Fibroblast of gingiva (primary cell): ENCODE data around the gene PDCD7.
"Not testable (repeated sequence)": the region's sequence is repeated elsewhere in the genome, so short reads cannot be mapped to it uniquely, and the experiment has no call there.

Experiments
- DNase-seq: peaks from one replicate; pipeline ENCODE4 v3.0.0-alpha.2; 2011; ENCODE audit warnings: low read depth

Gene PDCD7

DNA sequence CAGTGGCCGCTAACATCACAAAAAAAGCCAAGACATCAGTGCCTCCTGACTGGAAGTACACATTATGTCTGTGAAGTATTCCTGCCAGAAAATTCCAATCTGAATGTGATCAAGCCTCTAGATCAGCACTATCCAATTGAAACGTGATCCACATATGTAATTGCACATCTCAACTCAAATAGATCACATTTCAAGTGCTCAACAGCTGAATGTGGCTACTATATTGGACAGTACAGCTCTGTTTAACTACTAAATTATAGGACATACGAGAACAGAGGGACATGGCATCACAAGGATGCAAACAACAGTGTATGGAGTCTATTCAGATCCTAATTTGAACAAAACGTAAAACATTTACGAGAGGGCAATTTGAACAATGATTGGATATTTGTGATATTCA, 18.1 kb downstream of the PDCD7 start:
- peak; percentile 13 for DNase-seq

DNA sequence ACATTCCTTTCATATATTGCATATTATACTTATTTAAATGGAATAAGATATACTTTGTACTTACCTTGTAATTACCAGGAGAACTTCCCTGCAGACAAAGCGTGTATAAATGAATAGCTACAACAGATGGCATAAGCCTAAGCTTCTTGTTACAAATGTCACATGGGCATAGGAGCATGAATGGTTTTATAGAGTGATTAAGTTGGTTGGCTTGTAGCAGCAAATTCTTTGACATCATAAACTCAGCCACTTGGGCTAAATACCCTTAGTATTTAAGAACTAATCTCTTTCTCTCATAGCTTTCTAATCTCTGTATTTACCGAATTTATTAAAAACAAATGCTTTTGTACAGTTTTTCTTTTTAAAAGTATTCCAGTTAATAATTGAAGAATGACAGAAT, 18.5 kb downstream of the PDCD7 start, which contains the start of gene UBAP1L:
Gene UBAP1L, minus strand, starts transcription at position 115 of the 400 bp plus-strand sequence. CDS start 8,985 bp downstream, outside the sequence.
- no peak for DNase-seq

DNA sequence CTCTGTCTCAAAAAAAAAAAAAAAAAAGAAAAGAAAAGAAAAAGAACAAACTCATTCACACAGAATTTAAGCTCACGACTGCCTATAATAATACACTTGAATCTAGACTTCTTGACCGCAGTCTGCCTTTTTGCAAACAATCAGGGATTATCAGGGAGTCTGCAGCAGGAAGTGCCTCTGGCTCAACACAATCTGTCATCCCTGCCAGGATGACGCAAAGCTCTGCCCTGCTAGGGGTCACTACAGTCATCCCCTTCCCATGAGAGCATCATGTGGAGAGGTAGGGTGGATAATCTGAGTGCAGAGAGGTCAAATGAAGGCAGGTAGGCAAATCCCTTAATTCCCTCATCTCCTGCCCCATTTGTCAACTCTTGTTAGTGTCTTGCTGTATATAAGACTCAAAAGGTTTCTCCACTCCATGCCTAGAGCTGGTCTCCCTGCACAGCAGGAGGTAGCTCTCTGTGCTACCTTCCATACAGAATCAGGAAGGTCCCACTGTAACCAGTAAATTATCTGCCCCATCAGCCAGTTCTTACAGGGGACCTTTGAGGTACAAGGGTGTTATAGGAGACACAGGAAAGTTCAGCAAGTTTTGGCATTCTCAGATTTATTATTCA, 22.8 kb downstream of the PDCD7 start:
- no peak for DNase-seq

DNA sequence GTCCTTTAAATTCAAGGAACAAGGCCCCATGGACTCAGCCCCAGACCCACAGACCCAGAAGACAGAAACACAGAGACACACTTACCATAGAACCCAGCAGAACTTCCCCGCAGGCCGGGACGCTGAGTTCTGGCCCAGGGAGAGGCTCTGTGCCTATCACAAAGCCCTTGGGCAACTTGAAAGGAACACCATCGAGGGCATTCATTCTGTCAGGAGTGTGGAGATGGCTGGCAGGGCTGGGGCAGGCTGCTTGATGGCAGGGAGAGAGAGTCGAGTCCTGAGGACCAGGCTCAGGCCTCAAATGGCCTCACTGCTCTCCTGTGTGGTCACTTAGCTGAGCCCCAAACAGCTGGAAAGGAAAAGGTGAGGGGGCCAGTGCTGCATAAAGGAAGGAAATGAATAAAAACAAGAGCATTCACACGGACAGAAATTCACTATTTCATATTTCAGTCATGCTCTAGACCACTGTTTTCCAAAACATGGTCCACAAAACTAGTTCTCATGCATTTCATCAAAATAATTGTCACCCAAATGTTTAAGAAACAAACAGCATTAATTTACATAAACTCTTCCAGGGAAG, 27.5 kb downstream of the PDCD7 start:
- DNase-seq: no peak

DNA sequence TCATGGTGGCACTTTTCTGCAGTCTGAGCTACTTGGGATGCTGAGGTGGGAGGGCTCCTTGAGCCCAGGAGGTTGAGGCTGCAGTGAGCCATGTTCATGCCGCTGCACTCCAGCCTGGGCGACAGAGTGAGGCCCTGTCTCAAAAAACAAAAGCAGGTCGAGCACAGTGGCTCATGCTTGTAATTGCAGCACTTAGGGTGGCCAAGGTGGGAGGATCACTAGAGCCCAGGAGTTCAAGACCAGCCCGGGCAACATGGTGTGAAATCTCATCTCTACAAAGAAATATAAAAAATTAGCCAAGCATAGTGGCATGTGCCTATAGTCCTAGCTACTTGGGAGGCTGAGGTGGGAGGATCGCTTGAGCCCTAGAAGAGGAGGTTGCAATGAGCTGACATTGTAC, 28.6 kb downstream of the PDCD7 start:
- no peak for DNase-seq

DNA sequence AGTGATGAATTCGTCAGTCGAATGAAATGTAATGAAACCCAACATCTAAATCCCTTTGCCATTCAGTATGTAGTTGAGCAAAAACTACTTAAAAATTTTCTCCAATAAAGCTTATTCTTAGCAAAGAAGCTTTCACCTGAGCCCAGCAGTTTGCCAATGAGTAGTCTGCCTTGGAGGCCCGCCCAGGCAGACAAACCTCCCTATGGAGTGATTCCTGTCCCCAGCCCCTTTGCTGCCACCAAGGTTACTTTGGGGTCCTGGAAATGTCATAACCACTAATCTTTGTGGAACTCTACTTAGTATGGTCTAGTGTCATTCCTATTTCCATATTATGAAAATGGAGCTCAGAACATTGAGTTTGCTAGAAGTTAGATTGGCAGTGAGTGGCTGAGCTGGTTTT, 30.7 kb downstream of the PDCD7 start:
- DNase-seq: no peak

DNA sequence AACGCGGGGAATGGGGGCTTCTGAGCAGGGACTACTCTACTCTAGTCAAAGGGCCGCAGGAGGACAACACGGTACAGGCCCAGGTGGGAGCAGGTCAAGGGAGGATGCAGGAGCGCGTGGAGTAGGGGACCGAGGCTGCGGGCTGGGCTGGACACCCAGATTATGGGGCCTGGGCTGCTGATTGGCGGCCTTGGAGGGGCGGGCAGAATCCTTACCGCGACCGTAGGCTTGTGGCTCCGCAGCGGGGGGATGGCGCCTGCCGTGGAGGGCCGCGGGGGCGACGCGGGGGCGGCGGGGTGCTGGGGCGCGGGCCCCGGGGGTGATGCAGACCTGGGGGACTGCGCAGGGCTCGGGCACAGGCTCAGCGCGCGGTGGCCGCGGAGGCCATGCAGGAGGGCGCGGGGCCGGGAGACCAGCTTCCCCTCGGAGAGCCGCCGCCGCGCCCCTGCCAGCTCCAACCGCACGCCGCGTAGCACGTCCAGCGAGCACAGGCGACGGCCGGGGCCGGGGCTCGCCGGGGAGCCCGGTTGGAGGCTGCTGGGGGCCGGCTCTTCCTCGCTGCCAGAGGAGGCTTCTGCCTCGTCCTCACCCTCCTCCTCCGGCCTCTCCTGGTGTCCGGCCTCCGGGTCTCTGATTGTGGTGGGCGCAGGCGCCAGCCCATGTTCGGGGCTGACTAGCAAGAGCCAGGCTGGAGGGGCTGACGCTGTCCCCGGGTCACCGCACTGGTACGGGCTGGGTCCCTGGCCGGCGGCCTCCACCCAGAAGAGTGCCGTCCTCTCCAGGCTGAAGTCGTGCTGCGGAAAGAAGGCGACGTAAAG, 31.5 kb downstream of the PDCD7 start:
- DNase-seq: no peak

DNA sequence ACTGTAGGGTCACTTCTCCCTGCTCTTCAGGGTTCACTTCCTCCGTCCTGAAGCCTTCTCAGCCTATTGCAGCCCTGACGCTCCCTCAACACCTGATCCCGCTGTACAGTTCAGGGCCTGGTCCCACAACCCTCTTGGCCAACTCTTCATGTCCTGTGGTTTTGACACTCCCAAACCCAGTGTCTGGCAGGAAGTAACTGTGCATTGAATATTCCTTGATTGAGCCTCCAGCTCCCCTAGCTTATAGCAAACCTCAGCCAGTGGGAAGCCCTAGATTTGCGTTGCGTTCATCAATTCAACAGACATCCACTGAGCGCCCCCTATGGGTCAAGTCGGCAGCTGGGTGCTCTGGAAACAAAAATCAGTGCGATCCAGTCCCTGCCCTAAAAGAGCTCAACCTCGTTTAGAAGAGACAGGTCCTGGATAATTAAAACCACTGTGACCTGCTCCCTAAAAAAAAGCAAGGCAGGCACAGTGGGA, 32.2 kb downstream of the PDCD7 start:
- DNase-seq: peak; percentile 37

DNA sequence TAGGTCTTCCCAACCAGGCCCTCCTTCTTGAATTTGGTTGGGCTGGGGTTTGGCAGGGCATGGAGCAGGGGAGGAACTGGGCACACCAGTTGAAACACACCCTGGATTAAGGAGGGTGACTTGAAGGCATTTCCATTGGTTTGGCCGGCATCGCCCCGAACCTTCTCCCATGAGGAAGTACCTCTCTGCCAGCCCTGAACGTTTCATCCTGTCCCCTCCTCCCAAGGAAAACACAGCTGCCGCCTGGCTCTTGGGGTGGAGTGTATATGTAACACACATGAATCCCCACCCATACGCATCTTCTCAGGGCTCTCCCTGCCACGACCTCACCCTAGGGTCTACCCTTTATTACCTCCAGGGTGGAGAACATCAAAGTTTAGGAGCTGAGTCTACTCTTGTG, 33.2 kb downstream of the PDCD7 start:
- DNase-seq: no peak

DNA sequence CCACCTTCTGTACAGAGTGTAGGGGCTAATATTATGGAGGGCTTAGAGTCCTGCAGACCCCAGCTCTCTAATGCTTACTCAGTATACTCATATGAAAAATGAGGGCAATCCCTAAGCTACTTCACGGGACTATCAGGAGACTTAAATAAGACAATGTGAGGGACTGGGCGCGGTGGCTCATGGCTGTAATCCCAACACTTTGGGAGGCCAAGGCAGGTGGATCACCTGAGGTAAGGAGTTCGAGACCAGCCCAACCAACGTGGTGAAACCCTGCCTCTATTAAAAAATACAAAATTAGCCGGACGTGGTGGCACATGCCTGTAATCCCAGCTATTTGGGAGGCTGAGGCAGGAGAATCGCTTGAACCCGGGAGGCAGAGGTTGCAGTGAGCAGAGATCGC, 33.8 kb downstream of the PDCD7 start:
- DNase-seq: not testable (repeated sequence)

DNA sequence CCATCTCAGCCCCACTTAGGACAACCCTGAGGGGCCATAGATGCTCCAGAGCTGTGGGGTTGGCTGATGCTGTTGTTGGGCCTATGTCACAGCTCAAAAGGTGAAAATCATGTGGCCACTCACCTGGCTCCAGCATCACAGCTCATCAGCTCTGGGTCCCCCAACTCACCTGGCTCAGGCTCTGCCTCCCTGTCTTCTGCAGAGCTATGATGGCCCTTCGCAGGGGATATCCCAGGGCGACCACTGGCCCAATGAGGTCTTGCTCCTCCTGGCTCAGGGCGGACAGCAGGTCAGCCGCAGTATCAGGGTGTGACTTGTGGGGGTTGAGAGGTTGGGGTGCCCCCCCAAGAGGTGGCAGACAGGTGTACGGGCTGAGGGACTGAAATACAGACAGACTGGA, 34.3 kb downstream of the PDCD7 start:
- no peak for DNase-seq

DNA sequence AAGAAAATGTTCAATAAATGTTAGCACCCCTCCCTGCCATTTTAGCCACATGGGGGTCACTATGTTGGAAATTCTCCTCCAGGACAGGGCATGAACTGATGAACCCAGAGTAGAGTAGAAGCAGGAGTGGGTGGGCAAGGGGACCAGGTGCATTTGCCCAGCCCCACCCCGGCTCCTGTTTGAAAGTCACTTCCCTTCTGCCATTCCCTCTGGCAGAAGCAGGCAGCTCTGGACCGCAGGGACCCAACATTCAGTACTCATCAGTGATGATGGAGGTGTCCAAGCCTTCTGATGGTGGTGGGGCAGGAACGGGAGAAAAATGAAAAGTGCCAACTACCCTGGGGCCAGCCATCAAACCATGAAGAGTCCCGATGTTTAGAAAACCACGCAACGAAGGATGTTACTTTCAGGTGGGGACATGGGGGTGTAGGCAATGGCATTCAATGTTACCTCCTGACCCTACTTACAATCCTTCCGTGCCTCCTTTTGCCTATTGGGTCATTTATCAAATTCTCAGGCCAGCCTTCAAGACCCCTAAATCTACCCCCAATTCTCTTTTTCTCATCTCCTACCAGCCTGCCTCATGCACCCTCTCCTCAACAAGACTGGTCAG, 35.9 kb downstream of the PDCD7 start:
- DNase-seq: no peak

DNA sequence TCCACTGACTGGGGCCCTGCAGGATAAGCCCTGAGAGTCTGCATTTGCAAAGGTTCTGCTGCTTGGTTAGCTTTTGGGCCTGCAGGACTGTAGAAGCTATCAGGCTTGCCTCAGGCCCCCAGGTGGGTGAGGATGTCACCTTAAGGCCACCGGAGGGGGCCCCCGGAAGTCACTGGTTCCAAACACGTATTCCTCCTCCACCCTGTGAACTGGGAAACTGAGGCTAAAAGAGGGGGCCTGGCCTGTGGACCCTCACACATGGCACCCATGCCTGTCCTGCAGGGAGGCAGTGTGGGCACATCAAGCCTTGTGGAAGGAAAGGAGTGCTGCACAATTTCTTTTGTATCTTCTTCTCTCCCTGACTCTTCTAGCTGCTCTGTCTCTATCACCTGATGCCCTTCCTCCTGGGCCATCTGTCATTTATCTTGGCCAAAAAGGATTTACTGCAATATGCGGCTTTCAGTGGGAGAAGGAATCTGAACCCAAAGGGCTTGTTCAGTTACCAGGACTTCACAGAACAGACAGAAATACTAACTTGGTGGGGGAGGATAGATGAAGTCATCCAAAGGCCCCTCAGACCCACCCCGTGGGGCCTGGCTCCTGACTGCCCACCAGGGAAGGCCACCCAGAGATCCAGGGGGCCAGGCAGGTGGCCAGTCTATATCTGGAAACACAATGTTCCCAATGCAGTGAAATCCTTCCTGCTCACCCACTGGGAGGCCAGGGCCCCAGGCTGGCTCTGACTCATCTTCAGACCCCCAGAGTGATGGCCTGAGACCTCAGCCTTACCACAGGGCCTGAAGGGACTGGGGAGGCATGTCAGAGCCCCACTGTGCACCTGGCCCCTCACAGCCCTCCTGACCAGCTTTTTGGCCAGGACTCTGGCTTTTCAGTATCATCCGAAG, 36.9 kb downstream of the PDCD7 start:
- no peak for DNase-seq

DNA sequence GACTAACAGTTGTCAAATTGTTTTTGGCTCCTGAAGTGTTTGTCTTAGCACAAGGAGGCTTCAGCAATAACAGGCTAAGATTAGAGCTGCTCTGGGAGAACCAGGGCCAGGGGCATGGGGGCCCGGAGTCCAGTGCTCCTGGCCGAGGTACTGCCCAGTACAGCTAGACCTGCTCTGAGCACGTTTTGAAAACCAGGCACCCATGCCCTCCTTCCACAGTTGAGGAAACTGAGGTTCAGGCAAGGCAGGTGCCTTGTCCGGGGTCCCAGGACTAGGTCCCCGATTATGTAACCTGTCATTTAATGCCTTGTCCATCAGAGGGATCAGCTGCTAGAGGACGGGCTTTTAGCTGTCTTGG, 37.9 kb downstream of the PDCD7 start:
- no peak for DNase-seq

DNA sequence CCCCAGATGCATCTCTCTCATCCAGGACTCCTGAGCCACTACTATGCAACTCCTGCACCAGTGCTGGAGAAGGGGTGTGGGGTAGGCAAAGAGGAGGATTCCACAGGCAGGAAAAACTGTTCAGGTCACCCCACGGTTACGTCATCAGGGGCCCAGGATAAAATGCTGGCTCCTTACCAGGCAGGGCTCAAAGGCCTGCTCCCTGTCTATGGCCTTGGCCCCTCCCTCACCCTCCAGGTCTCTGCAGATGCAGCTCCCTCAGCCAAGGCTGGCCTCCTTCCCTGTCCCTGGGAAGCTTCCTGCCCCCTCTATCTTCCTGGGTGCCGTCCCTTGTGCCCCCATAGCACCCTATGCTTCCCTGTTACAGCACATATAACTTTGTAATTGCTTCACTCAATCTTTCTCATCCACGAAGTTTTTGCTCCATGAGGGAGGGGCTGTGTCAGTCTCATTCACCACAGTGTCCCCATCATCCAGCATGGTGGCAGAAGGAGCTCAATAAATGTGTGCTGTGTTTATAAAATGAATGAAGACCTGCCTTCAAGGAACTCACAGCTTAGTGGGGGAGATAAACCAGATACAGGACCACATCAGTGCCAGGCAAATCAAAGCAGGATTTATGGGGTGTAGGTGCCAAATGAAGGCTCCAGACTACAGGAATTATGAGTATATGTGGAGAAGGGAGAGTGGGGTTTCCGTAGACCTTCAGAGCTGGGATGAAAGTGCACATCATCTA, 38.4 kb downstream of the PDCD7 start:
- no peak for DNase-seq

DNA sequence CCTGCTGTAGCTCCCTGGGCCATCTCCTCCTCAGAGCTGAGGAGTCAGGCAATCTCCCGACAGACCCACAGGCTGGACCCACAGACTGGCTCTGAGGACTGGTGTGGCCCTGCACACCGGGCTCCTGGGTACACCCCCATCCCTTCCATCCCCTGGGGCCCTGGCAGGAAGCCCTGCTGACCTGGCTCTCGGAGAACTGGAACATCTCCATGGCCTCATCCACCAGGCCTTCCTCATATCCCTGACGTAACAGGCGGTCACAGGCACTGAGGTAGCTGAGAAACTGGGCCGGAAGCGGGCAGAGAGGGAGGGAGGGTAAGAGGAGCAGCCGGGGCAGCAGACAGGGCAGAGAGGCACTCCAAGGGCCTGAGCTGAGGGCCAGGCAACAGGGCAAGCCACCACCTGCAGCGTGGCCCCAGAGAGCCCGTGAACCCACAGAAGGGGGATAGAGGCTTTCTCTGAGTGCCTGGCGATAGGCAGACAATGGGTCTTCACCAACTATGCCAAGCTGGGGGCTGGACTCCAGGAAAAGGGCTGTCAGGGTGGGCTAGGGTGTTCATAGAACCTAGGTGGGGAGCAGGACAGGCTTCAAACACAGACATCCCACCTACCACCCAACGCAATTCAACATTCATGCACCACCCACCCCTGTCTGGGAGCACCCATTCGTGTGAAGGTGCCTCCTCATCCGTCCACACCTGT, 39.2 kb downstream of the PDCD7 start:
- no peak for DNase-seq

DNA sequence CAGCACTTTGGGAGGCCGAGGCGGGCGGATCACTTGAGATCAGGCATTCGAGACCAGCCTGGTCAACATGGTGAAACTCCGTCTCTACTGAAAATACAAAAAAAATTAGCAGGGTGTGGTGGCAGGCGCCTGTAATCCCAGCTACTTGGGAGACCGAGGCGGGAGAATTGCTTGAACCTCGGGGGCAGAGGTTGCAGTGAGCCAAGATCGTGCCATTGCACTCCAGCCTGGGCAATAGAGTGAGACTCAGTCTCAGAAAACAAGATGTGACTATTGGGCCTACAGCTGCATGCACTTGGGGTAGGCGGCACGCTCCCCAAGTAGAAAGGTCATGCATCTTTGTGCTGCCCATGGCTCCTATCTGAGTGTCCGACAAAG, 39.8 kb downstream of the PDCD7 start:
- not testable (repeated sequence) for DNase-seq

DNA sequence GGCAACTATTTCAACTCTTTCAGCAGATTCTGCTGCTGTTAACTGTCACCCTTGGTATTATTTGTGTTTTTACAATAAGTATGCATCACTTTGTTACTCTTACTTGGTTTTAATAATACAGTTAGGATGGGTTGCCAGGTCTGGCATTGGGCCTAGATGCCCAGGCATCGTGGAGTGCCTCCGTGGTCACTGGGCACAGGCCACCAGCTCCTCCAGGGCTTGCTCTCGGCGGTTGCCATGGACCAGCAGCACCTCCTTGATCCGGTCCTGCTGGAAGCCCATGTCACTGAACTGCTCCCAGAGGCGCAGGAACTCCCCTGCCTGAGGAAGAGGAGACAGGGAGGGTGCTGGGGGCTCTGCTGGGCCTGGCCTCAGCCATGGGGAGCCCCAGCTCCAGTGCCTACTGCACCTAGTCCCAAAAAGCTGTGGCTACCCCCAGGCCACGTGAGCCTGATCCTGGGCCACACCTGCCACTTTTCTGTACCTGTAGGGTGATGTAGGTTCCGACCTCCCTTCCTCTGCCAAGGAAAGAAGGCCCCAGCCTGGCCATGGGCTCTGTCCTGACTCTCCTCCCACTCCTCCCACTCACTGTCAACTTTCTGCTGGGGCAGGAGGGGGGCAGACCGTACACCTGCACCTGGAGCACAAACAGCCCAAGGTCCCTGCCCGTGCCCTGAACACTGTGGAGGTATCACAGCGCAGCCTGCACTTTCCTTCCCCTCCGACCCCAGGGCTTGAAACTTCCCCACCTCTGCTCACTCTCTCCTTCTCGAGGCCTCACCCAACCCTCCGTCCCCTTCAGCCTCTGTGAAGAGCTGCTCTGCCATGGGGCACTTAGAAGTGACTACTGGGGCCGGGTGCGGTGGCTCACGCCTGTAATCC, 40.5 kb downstream of the PDCD7 start:
- DNase-seq: no peak
